Trophoblast cell (in vitro differentiated cells and primary cell): ENCODE results near the gene CLEC16A.

Source experiments
- DNase-seq, 2 donors: peaks; one replicate each; pipeline ENCODE4 v3.0.0-alpha.2; 2016
- H2AFZ ChIP-seq: 2 replicates; pipeline ENCODE4 v1.6.1; 2013; ENCODE audit warnings: low read length, moderate library complexity, mild to moderate bottlenecking; ENCODE audit not compliant: insufficient read depth, poor library complexity
- H2AK5ac ChIP-seq: 2 replicates; pipeline ENCODE4 v1.6.1; 2013; ENCODE audit warnings: mild to moderate bottlenecking, low read length
- H2BK120ac ChIP-seq: 2 replicates; pipeline ENCODE4 v1.6.1; 2013; ENCODE audit warnings: low read length, mild to moderate bottlenecking, moderate library complexity; ENCODE audit not compliant: insufficient read depth, poor library complexity
- H2BK12ac ChIP-seq: 2 replicates; pipeline ENCODE4 v1.6.1; 2013; ENCODE audit warnings: mild to moderate bottlenecking, low read length, moderate library complexity
- H2BK5ac ChIP-seq: 2 replicates; pipeline ENCODE4 v1.6.1; 2013; ENCODE audit warnings: low read length, low read depth, moderate library complexity, mild to moderate bottlenecking; ENCODE audit not compliant: poor library complexity
- H3K14ac ChIP-seq: 2 replicates; pipeline ENCODE4 v1.6.1; 2013; ENCODE audit warnings: mild to moderate bottlenecking, low read length
- H3K18ac ChIP-seq: 2 replicates; pipeline ENCODE4 v1.6.1; 2013; ENCODE audit warnings: mild to moderate bottlenecking, low read length
- H3K23ac ChIP-seq: 2 replicates; pipeline ENCODE4 v1.6.1; 2013; ENCODE audit warnings: low read length
- H3K27ac ChIP-seq: 2 replicates; pipeline ENCODE4 v1.5.1; 2013; ENCODE audit warnings: low read depth, mild to moderate bottlenecking, inconsistent platforms, low read length, moderate library complexity
- H3K27me3 ChIP-seq: 2 replicates; pipeline ENCODE4 v1.6.1; 2013; ENCODE audit warnings: inconsistent platforms, mild to moderate bottlenecking, low read length, moderate library complexity; ENCODE audit not compliant: insufficient read depth
- H3K36me3 ChIP-seq, 2 experiments: 1 replicate in 1 of 2; 2 replicates in 1 of 2; pipeline ENCODE4 v1.6.1; 2013; ENCODE audit warnings: low read length in 2 of 2, mild to moderate bottlenecking in 2 of 2, moderate library complexity in 1 of 2; ENCODE audit not compliant: insufficient read depth in 2 of 2, control insufficient read depth in 1 of 2
- H3K4ac ChIP-seq: 2 replicates; pipeline ENCODE4 v1.6.1; 2013; ENCODE audit warnings: low read depth, mild to moderate bottlenecking, low read length, moderate library complexity
- H3K4me1 ChIP-seq, 2 experiments: 1 replicate in 1 of 2; 2 replicates in 1 of 2; pipeline ENCODE4 v1.6.1; 2013; ENCODE audit warnings: low read length in 2 of 2, mild to moderate bottlenecking in 2 of 2, moderate library complexity in 1 of 2; ENCODE audit not compliant: insufficient read depth in 2 of 2, control insufficient read depth in 1 of 2
- H3K4me2 ChIP-seq: 2 replicates; pipeline ENCODE4 v1.6.1; 2013; ENCODE audit warnings: inconsistent platforms, mild to moderate bottlenecking, low read length, moderate library complexity
- H3K4me3 ChIP-seq: 2 replicates; pipeline ENCODE4 v1.5.1; 2013; ENCODE audit warnings: mild to moderate bottlenecking, low read depth, low read length, inconsistent platforms
- H3K79me1 ChIP-seq: one replicate; pipeline ENCODE4 v1.6.1; 2013; ENCODE audit warnings: low read length
- H3K79me2 ChIP-seq: 2 replicates; pipeline ENCODE4 v1.6.1; 2013; ENCODE audit warnings: low read length, mild to moderate bottlenecking; ENCODE audit not compliant: control insufficient read depth, insufficient read depth, poor library complexity
- H3K9ac ChIP-seq: 2 replicates; pipeline ENCODE4 v1.6.1; 2013; ENCODE audit warnings: mild to moderate bottlenecking, low read length
- H3K9me3 ChIP-seq: 2 replicates; pipeline ENCODE4 v1.6.1; 2013; ENCODE audit warnings: low read depth, mild to moderate bottlenecking, control low read depth, inconsistent platforms, low read length; ENCODE audit not compliant: insufficient read depth
- H4K12ac ChIP-seq: 2 replicates; pipeline ENCODE4 v1.6.1; 2013; ENCODE audit warnings: low read depth, mild to moderate bottlenecking, low read length, moderate library complexity
- H4K8ac ChIP-seq: 2 replicates; pipeline ENCODE4 v1.6.1; 2013; ENCODE audit warnings: low read depth, mild to moderate bottlenecking, low read length, moderate library complexity
- H4K91ac ChIP-seq: one replicate; pipeline ENCODE4 v1.6.1; 2013; ENCODE audit warnings: low read depth, mild to moderate bottlenecking, low read length, moderate library complexity
- WGBS: extraction: QIAGEN DNeasy Blood & Tissue Kit; methylation state at CpG from one replicate; pipeline ENCODE4 v1.1.7; 2013; ENCODE audit warnings: missing lambda C conversion rate; ENCODE audit not compliant: insufficient read length, insufficient coverage; ENCODE audit errors: extremely low coverage; 5-methylcytosine and 5-hydroxymethylcytosine counted together

Gene CLEC16A

GRCh38 chr16:10971560-10971961 is 27.2 kb downstream of the CLEC16A start:
- Histone ChIP-seq H4K12ac (no peak overlapping the region), H4K8ac (peak overlapping the region; percentile 32), H3K27me3 (no peaks in the 10 kb centered on the region), H2BK5ac (peak overlapping the region; percentile 9), H4K91ac (peak overlapping the region; percentile 89), H2BK12ac (peak overlapping the region; percentile 52), H3K23ac (no peak overlapping the region), H2AK5ac (no peak overlapping the region), H3K9ac (no peak overlapping the region), H3K4me3 (no peak overlapping the region), H3K27ac (peak overlapping the region; percentile 49), H3K4me2 (peak overlapping the region; percentile 18), H3K4ac (no peak overlapping the region), H3K36me3 (peaks cover 11 to 16% of the 10 kb centered on the region in 2 experiments), H3K79me2 (no peaks in the 10 kb centered on the region), H3K79me1 (peaks cover 7% of the 10 kb centered on the region), H3K14ac (no peak overlapping the region), H3K4me1 (peaks cover 8% of the 10 kb centered on the region in 2 experiments), H2BK120ac (peak overlapping the region; percentile 37), H3K18ac (no peak overlapping the region), H2AFZ (no peak overlapping the region), H3K9me3 (no peaks in the 10 kb centered on the region)
- no CpG with 5 or more reads among the region's 3 CpGs for WGBS
- peak; percentile 78 to 92 for DNase-seq

GRCh38 chr16:10972108-10972818 is 27.9 kb downstream of the CLEC16A start:
- no peak for DNase-seq

GRCh38 chr16:10972819-10973464 is 28.6 kb downstream of the CLEC16A start:
- no peak overlapping the region for H4K8ac ChIP-seq
- H3K4me1 ChIP-seq = peaks cover 17 to 19% of the 10 kb centered on the region in 2 experiments
- H2AFZ ChIP-seq = no peak overlapping the region
- no CpG with 5 or more reads among the region's 12 CpGs for WGBS
- H3K27ac ChIP-seq = no peak overlapping the region
- no peaks in the 10 kb centered on the region for H3K79me2 ChIP-seq
- no peak overlapping the region for H2AK5ac ChIP-seq
- DNase-seq = no peak
- no peaks in the 10 kb centered on the region for H3K9me3 ChIP-seq
- H3K79me1 ChIP-seq = peaks cover 11% of the 10 kb centered on the region
- no peaks in the 10 kb centered on the region for H3K27me3 ChIP-seq
- H3K9ac ChIP-seq = no peak overlapping the region
- peaks cover 11 to 16% of the 10 kb centered on the region in 2 experiments for H3K36me3 ChIP-seq
- H2BK120ac ChIP-seq = no peak overlapping the region
- no peak overlapping the region for H3K18ac ChIP-seq
- no peak overlapping the region for H4K91ac ChIP-seq
- H3K23ac ChIP-seq = no peak overlapping the region
- H3K4ac ChIP-seq = no peak overlapping the region
- no peak overlapping the region for H4K12ac ChIP-seq
- peak overlapping the region; percentile 9 for H2BK5ac ChIP-seq
- no peak overlapping the region for H3K4me2 ChIP-seq
- no peak overlapping the region for H3K14ac ChIP-seq
- no peak overlapping the region for H3K4me3 ChIP-seq
- peak overlapping the region; percentile 10 for H2BK12ac ChIP-seq

More at GRCh38 chr16:10972108-10972818, 27.9 kb downstream of the CLEC16A start:
- Histone ChIP-seq H2AFZ (no peak overlapping the region), H2BK5ac (peak overlapping the region; percentile 12), H3K27ac (peak overlapping the region; percentile 49), H3K27me3 (no peaks in the 10 kb centered on the region), H3K18ac (peak overlapping the region; percentile 88), H4K12ac (no peak overlapping the region), H3K4me3 (no peak overlapping the region), H3K4me2 (no peak overlapping the region), H3K36me3 (peaks cover 11 to 16% of the 10 kb centered on the region in 2 experiments), H3K79me1 (peaks cover 11% of the 10 kb centered on the region), H3K23ac (no peak overlapping the region), H2BK12ac (peak overlapping the region; percentile 61), H3K4me1 (peaks cover 14 to 15% of the 10 kb centered on the region in 2 experiments), H2BK120ac (peak overlapping the region; percentile 81), H4K91ac (peak overlapping the region; percentile 89), H4K8ac (peak overlapping the region; percentile 61), H2AK5ac (peak overlapping the region; percentile 83), H3K14ac (peak overlapping the region; percentile 94), H3K79me2 (no peaks in the 10 kb centered on the region), H3K9me3 (no peaks in the 10 kb centered on the region), H3K9ac (no peak overlapping the region), H3K4ac (peak overlapping the region; percentile 6)
- no CpG with 5 or more reads among the region's 4 CpGs for WGBS

- H3K79me2 ChIP-seq = no peaks in the 10 kb centered on the region
- no peak overlapping the region for H2BK12ac ChIP-seq
- peaks cover 11 to 12% of the 10 kb centered on the region in 2 experiments for H3K36me3 ChIP-seq
- peaks cover 21 to 26% of the 10 kb centered on the region in 2 experiments for H3K4me1 ChIP-seq
- H3K9ac ChIP-seq = no peak overlapping the region
- H3K9me3 ChIP-seq = no peaks in the 10 kb centered on the region
- peak overlapping the region; percentile 34 for H2BK5ac ChIP-seq
- no peak overlapping the region for H3K14ac ChIP-seq
- no peak overlapping the region for H4K8ac ChIP-seq
- H3K27me3 ChIP-seq = no peaks in the 10 kb centered on the region
- WGBS = no CpG with 5 or more reads among the region's 3 CpGs
- H4K12ac ChIP-seq = no peak overlapping the region
- H4K91ac ChIP-seq = no peak overlapping the region
- no peak for DNase-seq
- H3K27ac ChIP-seq = peak overlapping the region; percentile 36
- no peak overlapping the region for H3K4me2 ChIP-seq
- H2AFZ ChIP-seq = no peak overlapping the region
- H3K4me3 ChIP-seq = no peak overlapping the region
- H3K79me1 ChIP-seq = peaks cover 11% of the 10 kb centered on the region
- no peak overlapping the region for H2AK5ac ChIP-seq
- no peak overlapping the region for H3K4ac ChIP-seq
- no peak overlapping the region for H3K23ac ChIP-seq
- no peak overlapping the region for H2BK120ac ChIP-seq
- no peak overlapping the region for H3K18ac ChIP-seq
Observed at GRCh38 chr16:10976634-10977033, 32.3 kb downstream of the CLEC16A start.
